Middle frontal gyrus (tissue), 1 donor: Measurements from ENCODE around the gene ZNF260.
"Not testable (repeated sequence)": the region's sequence is repeated elsewhere in the genome, so short reads cannot be mapped to it uniquely, and the experiment has no call there.

Experiments
- DNase-seq: peaks from one replicate; pipeline ENCODE4 v3.0.0-alpha.2; 2015; ENCODE audit warnings: low spot score; ENCODE audit errors: extremely low spot score

Gene ZNF260

GRCh38 chr19:36528194-36528920, at the start of gene ZNF260:
TSS of gene ZNF260 (minus strand) at chr19:36528271. CDS start at chr19:36515238, 13,033 bp downstream.
- peak; percentile 95 for DNase-seq

GRCh38 chr19:36577271-36577996, 49.4 kb upstream of the ZNF260 start:
- DNase-seq = no peak

- no peak for DNase-seq
Observed at GRCh38 chr19:36574741-36575140, 46.7 kb upstream of the ZNF260 start.

- no peak for DNase-seq
Observed at GRCh38 chr19:36573895-36574720, 46.0 kb upstream of the ZNF260 start.

- DNase-seq = peak; percentile 83
Observed at GRCh38 chr19:36573020-36573894, 45.2 kb upstream of the ZNF260 start, which contains the start of gene ZNF529. TSS of gene ZNF529 (minus strand) at chr19:36573292. CDS start at chr19:36572346, 946 bp downstream.

GRCh38 chr19:36572593-36573019, 44.5 kb upstream of the ZNF260 start:
- DNase-seq = no peak

GRCh38 chr19:36564391-36564790, 36.3 kb upstream of the ZNF260 start:
- no peak for DNase-seq

GRCh38 chr19:36547001-36547732, 19.1 kb upstream of the ZNF260 start:
- DNase-seq = no peak

- no peak for DNase-seq
Observed at GRCh38 chr19:36528921-36529518, 949 bp upstream of the ZNF260 start.

- no peak for DNase-seq
Observed at GRCh38 chr19:36527873-36528193, 238 bp downstream of the ZNF260 start.

GRCh38 chr19:36527341-36527740, 730 bp downstream of the ZNF260 start:
- DNase-seq = no peak

- no peak for DNase-seq
Observed at GRCh38 chr19:36526581-36526980, 1.5 kb downstream of the ZNF260 start.

- DNase-seq = no peak
Observed at GRCh38 chr19:36524617-36525016, 3.5 kb downstream of the ZNF260 start.

GRCh38 chr19:36514012-36514612, 14.0 kb downstream of the ZNF260 start:
- DNase-seq = no peak

GRCh38 chr19:36508325-36508724, 19.7 kb downstream of the ZNF260 start:
- no peak for DNase-seq

- DNase-seq = no peak
Observed at GRCh38 chr19:36501973-36502372, 26.1 kb downstream of the ZNF260 start.

- no peak for DNase-seq
Observed at GRCh38 chr19:36497001-36497400, 31.1 kb downstream of the ZNF260 start.

GRCh38 chr19:36492689-36493453, 35.2 kb downstream of the ZNF260 start:
- peak; percentile 42 for DNase-seq

- not testable (repeated sequence) for DNase-seq
Observed at GRCh38 chr19:36490846-36491245, 37.2 kb downstream of the ZNF260 start.
